NCI-H1092 (cell line): Measurements from ENCODE around the gene SLC35G3.
"Not testable (repeated sequence)": the region's sequence is repeated elsewhere in the genome, so short reads cannot be mapped to it uniquely, and the experiment has no call there.

ENCODE experiments used
- DNase-seq: peaks from one replicate; lab custom pipeline; 2025; lab: John Stamatoyannopoulos, UW

SLC35G3 gene

DNA sequence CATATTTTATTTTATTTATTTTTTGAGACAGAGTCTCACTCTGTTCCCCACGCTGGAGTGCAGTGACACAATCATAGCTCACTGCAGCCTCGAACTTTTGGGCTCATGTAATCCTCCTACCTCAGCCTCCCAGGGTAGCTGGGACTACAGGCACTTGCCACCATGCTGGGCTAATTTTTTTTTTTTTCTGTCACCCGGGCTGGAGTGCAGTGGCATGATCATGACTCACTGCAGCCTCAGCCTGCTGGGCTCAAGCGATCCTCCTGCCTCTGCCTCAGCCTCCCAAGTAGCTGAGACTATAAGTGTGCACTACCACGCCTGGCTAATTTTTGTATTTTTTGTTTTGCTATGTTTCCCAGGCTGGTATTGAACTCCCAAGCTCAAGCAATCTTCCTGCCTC lies 29.5 kb downstream of the SLC35G3 start:
- DNase-seq: no peak

DNA sequence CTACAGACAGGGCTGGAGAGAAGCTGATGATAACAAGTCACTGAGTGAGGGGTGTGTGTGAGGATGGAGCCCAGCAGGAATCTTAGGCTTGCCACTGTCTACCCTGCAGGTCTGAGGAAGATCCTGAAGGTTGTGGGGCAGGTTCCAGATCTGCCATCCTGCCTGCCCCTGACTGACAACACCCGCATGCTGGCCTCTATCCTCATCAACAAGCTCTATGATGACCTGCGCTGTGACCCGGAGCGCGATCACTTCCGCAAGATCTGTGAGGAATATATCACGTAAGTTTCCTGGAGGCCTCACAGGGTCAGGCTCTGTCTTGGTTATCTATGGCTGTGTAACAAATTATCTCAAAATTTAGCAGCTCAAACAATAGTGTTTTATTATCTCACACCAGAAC lies 30.3 kb downstream of the SLC35G3 start:
- DNase-seq: no peak

DNA sequence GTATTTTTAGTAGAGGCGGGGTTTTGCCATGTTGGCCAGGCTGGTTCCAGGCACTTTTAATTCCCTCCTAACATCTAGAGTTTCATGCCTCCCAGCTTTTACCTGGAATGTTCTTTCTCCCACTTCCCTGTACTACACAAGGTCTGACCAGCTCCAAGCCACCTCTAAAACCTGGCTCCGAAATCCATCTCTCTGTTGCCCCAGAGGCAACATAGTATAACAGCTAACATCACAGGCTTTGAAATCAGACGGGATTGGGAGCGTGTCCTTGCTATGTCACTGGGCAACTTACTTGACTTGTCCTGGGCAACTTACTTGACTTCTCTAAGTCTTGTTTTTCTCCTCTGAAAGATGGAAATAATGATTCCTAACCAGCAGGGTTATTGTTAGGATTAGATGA lies 31.4 kb downstream of the SLC35G3 start:
- no peak for DNase-seq

DNA sequence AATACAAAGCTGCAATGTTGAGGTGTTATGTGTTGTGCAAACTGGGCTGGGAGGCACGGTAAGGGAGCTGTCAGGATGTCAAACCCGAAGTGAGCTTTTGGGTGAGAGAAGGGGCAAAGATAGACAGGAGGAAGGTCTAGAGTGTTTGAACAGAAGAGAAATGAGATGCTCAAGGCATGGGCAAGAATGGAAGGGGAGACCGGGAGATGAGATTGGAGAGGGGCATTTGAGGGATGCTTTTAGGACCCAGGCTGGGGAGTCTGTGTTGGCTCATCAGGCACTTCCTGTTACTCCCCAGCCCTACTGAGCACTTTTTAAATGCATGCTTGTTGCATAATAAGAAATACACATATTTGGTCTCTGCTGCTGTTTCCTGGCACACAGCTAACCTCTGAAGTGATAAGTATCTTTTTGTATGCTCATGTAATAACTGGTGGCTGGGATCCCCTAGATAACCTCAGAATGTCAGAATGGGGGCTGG lies 32.9 kb downstream of the SLC35G3 start:
- no peak for DNase-seq

DNA sequence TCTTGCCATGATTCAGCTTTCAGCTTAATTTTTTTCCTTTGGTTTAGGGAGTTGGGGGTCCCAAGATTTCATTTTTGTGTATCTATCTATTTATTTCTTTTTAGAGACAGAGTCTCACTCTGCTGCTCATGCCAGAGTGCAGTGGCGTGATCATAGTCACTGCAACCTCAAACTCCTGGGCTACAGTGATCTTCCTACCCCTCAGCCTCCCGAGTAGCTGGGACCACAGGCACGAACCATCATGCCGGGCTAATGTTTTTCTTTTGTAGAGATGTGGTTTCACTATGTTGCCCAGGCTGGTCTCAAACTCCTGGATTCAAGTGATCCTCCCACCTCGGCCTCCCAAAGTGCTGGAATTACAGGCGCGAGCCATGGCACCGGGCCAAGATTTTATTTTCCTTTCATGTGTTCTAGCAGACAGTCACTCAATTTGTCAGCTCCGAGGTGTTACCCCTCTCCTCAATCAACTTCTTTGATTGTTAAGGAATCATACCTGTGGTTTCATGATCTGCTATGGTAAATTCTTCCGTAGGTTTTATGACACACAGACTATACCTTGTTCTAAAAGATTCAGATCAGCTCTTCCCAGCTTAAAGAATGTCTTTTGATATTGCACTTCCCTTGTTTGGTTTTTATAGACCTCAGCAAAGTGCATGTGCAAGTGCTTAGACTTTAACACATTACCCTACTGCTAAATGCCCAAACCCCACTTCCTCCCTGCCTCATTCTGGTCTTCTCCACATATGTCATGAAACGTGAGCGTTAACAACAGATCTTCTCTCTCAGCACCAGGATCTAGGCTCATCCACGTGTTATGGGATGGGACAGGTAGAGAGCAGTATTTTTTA lies 33.6 kb downstream of the SLC35G3 start:
- DNase-seq: no peak

DNA sequence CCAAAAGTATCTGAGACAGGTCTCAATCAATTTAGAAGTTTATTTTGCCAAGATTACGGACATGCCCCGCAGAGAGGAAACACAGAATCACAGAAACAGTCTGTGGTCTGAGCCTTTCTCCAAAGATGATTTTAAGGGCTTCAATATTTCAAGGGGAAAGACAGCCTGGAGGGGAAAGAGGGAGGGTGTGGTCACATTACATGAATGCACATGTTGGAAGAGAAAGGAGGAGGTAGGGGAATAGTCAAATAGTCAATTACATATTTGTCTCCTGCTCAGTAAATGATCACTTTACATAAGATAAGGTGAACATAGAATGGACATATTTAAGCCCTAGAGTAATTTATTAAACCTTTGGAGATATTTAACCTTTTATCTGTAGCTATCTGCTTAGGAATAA lies 34.3 kb downstream of the SLC35G3 start:
- no peak for DNase-seq

DNA sequence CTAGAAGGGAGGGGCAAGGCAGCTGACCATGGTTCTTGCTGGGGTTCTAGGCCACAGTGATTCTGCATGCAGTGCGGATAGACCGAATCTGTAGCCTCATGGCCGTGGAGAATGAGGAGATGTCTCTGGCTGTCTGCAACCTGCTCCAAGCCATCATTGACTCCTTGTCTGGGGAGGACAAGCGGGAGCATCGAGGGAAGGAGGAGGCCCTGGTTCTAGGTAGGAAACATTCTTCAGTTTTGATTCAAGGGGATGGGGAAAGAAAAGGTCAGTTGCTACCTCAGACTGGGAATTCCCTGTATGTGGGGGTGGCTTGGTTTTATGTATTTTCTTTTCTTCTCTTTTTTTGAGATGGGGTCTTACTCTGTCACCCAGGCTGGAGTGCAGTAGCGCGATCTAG lies 38.9 kb downstream of the SLC35G3 start:
- no peak for DNase-seq

DNA sequence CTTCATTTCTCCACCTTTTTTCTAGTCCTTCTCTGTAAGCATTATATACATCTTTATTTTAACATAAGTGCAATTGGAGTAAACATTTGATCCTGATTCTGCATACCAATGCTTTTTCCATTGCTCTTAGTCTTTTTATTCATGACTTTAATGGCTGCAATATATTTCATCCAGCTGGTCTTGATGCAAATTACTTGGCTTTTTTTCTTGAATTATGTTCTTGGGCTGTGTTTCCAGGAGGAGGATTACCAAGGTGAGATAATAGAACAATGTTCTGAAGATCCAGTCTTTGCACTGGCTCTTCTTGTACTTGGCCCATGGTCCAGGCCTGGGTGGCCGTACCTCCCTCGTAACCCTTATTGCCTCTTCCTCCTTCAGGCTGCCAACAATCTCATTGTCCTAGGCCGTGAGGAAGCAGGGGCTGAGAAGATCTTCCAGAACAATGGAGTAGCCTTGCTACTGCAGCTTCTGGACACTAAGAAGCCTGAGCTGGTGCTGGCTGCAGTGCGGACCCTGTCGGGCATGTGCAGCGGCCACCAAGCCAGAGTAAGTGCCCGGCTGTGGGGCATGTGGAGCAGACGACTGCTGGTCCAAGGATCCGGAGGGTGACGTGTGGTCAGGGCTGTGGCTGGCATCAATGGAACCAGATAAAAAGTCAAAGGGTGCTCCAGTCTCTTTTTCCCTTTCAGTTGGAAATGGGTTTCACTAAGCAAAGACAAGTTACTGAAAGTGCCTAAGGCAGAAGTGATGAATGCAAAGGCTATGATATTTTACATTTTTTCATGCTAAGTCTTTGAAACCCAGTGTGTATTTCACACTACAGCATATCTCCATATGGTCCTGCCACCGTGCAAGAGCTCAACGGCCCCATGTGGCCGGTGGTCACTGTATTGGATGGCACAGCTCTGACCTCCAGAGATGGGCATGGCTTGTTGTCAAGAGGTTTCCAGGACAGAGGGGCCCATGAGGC lies 39.7 kb downstream of the SLC35G3 start:
- no peak for DNase-seq

DNA sequence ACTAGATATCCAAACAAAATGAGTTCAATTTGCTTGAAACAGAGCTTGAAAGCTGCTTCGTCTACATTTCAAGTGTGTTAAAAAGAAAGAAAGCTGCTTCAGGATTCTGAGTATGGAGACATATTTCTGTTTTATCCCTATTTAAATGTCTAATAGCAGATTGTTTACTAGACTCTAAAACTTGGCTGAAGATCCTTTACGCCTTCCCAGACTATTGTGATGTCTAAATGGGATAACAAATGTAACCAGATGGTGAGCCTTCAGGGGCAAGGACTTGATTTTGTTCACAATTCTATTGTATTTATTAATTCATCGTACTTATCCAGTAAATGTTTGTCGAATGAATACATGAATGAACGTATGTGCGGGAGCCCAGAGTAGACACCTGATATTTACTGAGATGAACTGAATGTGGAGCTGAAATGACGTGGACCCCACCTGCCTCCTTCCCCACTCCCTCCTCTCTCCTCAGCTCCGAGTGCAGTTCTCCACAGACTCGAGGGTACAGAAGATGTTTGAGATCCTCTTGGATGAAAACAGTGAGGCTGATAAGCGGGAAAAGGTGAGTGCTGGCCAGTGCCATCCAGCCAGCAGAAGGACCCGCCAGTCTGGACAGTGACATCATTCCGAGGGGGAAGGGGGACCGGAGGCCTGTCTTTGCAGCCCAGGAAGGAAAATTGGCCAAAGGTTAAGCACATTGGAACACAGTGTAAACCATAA lies 41.6 kb downstream of the SLC35G3 start:
- DNase-seq: no peak

DNA sequence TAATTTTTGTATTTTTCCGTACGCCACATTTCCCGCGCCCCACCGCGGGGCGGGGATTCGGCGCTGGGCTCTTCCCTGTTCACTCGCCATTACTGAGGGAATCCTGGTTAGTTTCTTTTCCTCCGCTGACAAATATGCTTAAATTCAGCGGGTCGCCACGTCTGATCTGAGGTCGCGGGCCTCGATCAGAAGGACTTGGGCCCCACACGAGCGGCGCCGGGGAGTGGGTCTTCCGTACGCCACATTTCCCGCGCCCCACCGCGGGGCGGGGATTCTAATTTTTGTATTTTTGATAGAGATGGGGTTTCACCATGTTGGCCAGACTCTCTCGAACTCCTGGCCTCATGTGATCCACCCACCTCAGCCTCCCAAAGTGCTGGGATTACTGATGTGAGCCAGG lies 43.1 kb downstream of the SLC35G3 start:
- not testable (repeated sequence) for DNase-seq

DNA sequence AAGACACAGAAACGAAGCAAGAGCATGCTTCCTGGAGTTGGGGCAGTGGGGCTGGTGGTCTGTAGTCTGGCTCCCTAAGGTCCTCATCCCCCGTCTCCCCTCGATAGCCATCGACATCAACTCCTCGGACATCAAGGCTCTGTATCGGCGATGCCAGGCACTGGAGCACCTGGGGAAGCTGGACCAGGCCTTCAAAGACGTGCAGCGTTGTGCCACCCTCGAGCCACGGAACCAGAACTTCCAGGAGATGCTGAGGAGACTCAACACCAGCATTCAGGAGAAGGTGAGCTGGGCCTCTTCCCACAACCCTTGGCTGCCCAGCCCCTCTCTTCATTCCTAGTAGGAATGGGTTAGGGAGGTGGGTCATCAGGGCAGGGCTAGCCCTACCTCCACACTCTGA lies 44.3 kb downstream of the SLC35G3 start:
- DNase-seq: no peak

DNA sequence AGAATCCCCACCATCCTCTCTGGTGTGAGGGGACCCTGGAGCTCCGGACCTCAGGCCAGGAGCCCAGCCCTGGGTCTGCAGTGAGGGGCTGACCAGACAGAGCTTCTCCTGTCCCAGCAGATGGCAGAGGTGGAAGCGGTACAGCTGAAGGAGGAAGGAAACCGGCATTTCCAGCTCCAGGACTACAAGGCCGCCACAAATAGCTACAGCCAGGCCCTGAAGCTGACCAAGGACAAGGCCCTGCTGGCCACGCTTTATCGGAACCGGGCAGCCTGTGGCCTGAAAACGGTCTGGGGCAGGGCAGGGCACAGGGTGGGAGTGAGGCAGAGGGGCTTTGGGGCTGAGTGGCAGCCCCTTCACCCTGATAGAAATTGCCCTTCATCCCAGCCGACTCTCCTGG lies 46.0 kb downstream of the SLC35G3 start:
- DNase-seq: no peak

DNA sequence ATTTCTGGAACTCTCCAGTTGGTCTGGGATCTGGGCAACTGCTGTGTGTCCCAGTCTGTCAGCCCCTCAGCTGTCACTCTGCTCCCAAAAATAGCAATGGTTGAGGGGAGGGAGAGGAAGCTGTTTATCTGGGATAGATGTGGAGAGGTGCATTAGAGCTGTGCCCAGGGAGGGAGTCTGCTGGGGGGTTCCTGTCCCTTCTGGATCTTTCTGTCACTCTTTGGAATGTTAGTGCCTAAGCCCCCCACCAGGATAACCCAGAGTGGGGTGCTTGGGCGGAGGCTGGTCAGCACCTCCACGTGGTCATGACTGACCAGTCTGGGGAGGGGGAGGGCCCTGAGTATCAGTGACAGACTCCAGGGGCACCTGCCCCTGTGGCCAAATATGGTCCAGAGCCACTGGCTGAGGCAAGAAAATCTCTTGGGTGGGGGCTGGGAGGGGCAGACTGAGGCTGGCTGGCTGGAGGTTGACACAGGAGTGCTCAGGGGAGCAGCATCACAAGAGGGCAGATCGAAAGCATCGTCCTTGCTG lies 46.8 kb downstream of the SLC35G3 start, which contains the start of gene UNC45B:
Gene UNC45B (plus strand): TSS at position 443 of the 531 bp plus-strand sequence. CDS start 447 bp downstream, outside the sequence.
- no peak for DNase-seq

DNA sequence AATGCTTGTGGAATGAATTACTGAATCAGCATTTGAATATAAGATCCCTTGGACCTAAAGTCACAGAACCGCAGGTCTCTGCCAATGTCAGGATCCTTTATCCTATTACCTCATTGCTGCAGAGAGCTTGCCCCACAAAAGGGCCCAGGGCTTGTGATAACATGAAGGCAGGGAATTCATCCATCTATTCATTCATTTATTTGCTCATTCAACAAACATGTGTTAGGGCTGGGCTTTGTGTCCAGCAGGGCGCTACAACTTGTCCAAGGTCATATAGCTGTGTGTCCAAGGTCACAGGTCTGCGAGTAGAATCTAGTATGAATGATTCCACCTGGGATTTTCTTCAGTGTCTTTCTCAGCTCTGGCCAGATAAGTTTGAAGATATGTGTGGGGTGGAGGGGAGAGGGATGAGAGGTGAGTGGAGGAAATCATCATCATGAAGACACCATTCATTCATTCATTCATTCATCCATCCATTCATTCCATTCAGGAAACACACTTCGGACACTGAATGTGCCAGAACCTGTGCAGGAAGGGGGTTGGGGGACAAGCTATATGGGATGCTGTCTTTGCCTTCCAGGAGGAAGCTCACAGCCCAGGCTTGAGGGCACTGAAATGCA lies 47.9 kb downstream of the SLC35G3 start:
- DNase-seq: no peak

DNA sequence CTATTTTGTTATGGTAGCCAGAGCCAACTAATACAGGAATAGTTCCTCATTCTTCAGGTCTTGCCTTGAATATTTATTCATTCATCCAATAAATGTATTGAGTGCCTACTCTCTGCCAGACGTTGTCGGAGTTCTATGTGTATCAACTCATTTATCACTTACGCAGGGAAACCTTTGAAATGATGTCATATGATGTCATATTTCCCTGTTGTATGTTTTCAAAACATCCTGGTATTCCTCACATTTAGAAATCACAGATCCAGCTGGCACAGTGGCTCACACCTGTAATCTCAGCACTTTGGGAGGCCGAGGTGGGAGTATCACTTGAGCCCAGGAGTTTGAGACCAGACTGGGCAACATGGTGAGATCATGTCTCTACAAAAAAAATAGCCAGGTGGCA lies 49.4 kb downstream of the SLC35G3 start:
- no peak for DNase-seq
